Stimulated activated CD8-positive, alpha-beta memory T cell treated with anti-CD3 and anti-CD28 coated beads, Interleukin-12 subunit alpha, Interleukin-12 subunit beta, amount 100 ng/mL, for 24 hours (primary cell): ENCODE data around the gene SLC12A3.

Source experiments
- DNase-seq: peaks from one replicate; pipeline ENCODE4 v3.0.0-alpha.2; 2020; ENCODE audit errors: extremely low read depth

Gene SLC12A3

GRCh38 chr16:56864960-56865359, at the start of gene SLC12A3:
TSS of gene SLC12A3 (plus strand) at chr16:56865207. CDS start at chr16:56865236, 29 bp downstream.
- DNase-seq, result no peak

GRCh38 chr16:56815721-56816120, 49.3 kb upstream of the SLC12A3 start:
- DNase-seq, result no peak

- no peak for DNase-seq
These were observed 48.0 kb upstream of the SLC12A3 start for GRCh38 chr16:56817056-56817455.

- DNase-seq, result no peak
These were observed 47.1 kb upstream of the SLC12A3 start for GRCh38 chr16:56817938-56818337.

GRCh38 chr16:56823081-56823733, 41.8 kb upstream of the SLC12A3 start:
- DNase-seq, result no peak

GRCh38 chr16:56824331-56824730, 40.7 kb upstream of the SLC12A3 start:
- DNase-seq, result no peak

- DNase-seq, result no peak
These were observed 40.2 kb upstream of the SLC12A3 start for GRCh38 chr16:56824804-56825203.

- DNase-seq, result no peak
These were observed 39.2 kb upstream of the SLC12A3 start for GRCh38 chr16:56825826-56826225.

GRCh38 chr16:56828647-56829046, 36.4 kb upstream of the SLC12A3 start:
- no peak for DNase-seq

GRCh38 chr16:56830669-56831068, 34.3 kb upstream of the SLC12A3 start:
- DNase-seq, result no peak

- no peak for DNase-seq
These were observed 32.2 kb upstream of the SLC12A3 start for GRCh38 chr16:56832768-56833167.

- no peak for DNase-seq
These were observed 31.6 kb upstream of the SLC12A3 start for GRCh38 chr16:56833243-56833970.

GRCh38 chr16:56835320-56835719, 29.7 kb upstream of the SLC12A3 start:
- no peak for DNase-seq

- no peak for DNase-seq
These were observed 28.4 kb upstream of the SLC12A3 start for GRCh38 chr16:56836410-56837230.

- no peak for DNase-seq
These were observed 26.2 kb upstream of the SLC12A3 start for GRCh38 chr16:56838622-56839337.

GRCh38 chr16:56841233-56841632, 23.8 kb upstream of the SLC12A3 start:
- DNase-seq, result no peak

- DNase-seq, result no peak
These were observed 23.3 kb upstream of the SLC12A3 start for GRCh38 chr16:56841659-56842058.

GRCh38 chr16:56842133-56842532, 22.9 kb upstream of the SLC12A3 start:
- DNase-seq, result no peak

GRCh38 chr16:56844056-56844455, 21.0 kb upstream of the SLC12A3 start:
- DNase-seq, result no peak

GRCh38 chr16:56847173-56847910, 17.7 kb upstream of the SLC12A3 start:
- no peak for DNase-seq
